CD4-positive, alpha-beta T cell treated with Interleukin-15 for 1 hour (primary cell): ENCODE results near the gene KLF6.

ENCODE experiments used
- DNase-seq: peaks from one replicate; pipeline ENCODE4 v3.0.0-alpha.2; 2020

The KLF6 gene

DNA sequence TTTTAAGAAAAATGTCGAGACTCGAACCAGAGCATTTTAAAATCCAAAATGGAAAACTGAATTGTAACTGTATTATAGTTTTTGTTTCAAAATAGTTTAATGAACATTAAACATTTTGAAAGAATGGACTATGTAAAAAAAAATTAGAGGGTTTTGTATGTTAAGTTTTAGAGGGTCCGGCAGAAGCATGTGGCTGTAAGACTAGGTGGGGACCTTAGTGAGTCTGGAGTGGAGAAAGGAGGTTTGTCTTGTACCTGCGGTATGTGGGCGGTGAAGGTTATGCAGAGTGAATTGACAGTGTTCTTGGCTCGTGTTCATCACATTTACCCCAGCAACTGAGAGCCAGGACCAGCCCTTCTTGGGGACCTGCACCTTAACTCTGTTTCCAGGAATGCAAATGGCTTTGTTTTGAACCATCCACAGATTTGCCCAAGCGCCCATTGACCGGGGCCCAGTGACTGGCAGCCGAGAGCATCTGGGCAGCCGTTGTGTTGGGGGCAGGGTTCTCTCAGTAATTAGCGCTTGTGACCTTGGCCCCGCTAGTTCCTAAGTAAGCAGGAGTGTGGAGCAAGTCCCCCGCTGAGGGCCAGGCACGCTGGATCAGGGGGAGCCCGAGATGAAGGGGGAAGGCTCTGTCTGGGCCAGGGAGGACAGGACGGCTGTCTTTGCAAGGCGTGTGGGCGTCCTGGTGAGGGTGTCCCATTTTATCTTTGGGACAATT lies 1.4 kb upstream of the KLF6 start:
- DNase-seq = peak; percentile 59

DNA sequence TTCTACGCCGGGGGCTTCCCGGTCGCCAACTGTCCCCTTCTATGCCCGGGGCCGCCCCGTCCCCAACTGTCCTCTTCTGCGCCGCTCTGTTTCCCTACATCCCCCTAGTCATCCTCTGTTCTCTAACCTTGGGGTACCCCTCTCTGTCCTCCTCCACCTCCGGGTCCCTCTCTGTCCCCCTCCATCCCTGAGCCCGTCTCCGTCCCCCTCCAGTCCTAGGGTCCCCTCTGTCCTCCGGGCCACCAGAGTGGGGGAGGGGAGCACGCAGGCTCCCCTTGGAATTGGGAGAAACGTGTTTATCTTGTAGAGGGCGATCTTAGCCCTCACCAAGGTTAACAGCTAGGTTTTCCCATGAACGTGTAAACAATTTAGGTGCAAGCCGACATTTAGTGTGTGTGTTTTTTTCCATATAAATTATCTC lies 852 bp upstream of the KLF6 start:
- DNase-seq = peak; percentile 55

DNA sequence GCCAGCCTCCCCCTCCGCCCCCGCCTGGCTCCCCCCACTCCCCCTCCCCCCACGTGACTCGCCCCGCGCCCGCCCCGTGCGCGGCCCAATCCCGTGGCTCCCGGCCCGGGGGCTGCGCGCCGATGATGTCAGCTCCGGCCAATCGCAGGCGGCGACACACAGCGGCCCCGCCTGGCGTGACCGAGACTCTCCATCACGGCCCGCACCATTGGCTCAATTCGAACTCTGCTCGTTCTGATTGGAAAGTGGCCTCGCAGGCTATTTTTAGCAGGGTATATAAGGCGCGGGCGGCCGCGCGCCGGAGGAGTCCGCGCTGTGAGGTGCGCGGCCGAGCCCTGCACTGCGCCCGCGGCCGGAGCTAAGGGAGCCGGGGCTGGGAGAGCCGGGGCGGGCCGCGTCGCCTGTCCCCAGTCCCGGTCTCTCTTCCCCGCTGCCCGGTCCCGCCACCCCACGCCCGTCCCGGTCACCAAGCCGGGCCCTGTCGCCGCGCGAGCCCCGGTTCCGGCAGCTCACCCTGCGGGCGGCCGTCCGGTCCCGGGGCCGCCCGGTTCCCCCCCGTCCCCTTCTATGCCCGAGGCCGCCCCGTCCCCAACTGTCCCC lies 342 bp upstream of the KLF6 start:
- peak; percentile 99 for DNase-seq

DNA sequence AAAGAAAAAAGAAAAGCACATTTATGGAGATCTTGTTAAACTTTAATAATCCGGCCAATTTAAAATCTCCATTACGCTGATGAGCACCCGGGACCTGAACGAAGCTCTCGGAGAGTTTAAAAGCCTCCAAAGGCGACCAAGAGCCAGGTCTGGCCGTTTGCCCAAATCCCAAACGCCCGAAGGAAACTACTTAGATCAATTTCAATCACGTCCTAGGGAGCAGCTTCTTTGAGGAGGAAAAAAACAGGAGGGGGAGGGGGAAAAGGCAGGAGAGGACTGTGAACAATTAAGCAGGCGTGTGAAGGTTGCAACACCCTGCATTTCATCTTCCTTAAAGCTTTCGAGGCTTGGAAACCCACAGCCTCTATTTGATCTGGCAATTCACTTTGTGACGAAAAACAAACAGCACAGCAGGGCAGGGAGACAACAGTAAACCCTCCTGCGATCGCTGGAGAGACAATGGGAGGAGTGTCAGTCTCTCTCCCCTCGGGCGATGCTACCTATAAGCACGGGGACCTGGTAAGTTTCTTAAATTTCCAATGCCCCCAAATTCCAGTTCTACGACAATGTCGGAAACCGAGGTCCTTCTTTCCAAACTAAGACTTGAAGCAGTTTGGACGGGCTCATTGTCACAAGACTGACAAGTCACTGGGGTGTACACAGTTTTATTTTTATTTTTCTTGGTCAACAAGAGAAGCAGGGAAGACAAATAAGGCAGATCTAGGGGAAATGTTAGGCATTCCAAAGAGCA lies 1.2 kb downstream of the KLF6 start:
- DNase-seq = peak; percentile 69

DNA sequence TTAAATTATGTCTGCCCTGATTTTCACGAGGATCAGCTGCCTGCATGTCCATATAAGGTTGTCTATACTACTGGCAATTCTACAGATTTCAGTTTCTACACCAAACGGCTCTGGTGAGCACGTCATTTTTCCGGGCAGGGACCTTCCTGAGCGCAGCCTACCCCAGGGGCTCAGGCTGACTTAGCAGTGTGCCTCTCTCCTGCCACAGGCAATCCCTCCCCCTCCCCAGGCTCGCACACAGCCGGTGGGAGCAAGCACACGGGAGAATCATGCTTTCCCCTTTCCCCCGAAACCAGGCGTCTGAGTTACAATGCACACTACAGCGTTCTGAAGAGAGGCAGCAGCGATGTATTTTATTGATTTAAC lies 1.7 kb downstream of the KLF6 start:
- DNase-seq = peak; percentile 84

DNA sequence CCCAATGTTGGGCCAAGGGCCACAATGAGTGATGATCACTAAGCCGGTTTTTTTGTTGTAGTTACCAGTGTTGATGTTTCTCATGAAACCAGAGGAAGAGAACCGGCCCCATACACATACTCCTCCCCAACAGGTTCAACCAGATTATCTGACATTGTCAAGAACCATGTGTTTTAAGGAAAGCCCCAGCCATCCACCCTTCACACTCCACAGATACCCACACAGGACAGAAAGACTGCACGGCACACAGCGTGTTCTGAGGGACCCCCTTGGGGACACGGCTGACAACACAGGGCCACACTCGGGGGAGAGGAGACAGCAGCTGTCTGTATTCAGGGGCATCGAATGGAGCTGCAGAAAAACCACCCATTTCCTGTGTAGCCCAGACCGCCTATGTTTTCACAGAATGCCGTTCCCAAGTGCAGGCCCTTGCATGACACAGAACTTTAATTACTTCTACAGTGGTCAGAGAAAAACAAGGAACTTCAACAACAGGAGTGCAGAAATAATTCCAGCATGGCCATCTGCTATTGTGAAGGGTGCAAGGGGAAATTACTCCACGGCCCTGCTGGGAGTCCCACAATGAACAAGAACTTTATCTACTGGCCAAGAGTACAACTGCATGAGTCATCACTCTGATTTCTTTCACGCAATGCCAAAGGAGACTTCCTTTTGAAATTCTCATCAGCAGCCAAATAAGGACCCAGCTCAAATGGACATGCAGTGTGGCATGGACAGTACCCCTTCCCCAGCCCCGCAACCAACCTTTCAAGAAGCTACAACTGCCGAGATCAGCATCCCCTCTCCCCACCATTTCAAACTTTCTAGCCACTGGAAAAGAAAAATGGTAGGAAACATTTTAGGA lies 2.3 kb downstream of the KLF6 start:
- DNase-seq = peak; percentile 86

DNA sequence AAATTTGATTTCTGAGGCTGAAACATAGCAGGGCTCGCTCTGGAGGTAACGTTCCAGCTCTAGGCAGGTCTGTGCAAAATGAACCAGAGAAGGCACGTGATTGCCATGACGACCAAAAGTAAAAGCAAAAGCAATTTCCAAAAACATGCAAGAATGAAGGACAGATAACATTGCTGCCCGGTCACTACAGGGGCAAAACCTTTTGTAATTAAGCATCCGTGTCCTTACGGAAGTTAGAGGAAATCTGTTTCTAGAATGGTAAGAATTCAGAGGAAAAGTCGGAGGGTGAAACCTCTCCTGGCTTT lies 2.9 kb downstream of the KLF6 start:
- DNase-seq = peak; percentile 60

DNA sequence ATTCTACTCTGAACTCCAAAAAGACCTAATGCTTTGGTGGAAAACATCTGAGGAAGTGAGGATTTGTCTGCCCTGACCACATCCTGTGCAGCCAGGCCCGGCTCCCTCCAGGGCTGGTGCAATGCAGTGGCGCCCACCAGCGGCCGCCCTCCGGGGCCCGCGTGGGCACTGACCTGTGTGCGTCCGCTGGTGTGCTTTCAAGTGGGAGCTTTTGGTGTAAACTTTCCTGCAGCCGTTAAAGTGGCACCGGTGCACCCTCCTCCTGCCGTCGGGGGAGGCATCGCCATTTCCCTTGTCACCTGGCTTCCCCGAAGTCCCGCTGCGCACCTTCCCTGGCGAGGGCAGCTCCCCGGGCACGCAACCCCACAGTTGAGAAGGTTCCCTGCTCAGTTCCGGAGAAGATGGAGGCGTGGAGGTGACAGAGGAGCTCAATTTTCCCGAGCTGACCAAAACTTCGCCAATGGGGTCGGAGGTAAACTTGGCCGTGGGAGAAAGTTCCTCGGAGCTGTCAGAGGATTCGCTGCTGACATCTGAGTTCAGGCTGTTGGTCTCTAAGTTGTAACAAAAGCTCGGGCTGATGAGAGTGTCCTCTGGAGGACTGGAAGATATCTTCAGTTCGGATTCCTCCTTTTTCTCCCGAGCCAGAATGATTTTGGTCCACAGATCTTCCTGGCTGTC lies 3.4 kb downstream of the KLF6 start:
- peak; percentile 69 for DNase-seq

DNA sequence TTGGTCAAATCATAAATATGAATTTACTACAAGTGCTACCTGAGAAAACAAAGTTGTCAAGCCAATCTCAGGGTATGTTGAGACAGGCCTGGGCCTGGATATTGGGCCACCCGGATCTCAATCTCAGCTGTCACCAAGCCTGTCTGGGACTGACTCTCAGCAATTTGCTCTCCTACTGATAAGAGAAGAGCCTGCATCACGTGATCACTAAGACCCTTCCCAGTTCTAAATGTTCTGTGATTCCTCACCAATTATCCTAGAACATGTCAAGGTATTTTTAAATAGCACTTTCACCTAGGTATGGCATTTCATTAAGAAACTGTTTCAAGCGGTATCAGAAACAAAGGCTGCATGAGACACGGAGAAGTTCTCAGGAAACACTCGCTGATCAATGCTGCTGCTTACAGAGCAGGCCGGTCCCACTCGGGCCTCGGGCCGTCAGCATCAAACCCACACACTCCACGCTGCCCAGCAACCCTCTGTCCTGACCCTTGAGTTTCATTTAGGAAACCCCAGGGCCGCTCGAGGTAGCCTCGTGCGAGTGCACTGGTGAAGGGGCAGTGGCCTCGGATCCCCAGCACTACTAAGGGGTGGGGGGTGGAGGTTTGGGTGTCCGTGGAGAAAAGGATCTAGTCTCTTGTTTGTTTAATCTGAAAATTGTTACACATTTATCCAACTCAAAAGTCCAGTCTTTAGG lies 4.1 kb downstream of the KLF6 start:
- no peak for DNase-seq

DNA sequence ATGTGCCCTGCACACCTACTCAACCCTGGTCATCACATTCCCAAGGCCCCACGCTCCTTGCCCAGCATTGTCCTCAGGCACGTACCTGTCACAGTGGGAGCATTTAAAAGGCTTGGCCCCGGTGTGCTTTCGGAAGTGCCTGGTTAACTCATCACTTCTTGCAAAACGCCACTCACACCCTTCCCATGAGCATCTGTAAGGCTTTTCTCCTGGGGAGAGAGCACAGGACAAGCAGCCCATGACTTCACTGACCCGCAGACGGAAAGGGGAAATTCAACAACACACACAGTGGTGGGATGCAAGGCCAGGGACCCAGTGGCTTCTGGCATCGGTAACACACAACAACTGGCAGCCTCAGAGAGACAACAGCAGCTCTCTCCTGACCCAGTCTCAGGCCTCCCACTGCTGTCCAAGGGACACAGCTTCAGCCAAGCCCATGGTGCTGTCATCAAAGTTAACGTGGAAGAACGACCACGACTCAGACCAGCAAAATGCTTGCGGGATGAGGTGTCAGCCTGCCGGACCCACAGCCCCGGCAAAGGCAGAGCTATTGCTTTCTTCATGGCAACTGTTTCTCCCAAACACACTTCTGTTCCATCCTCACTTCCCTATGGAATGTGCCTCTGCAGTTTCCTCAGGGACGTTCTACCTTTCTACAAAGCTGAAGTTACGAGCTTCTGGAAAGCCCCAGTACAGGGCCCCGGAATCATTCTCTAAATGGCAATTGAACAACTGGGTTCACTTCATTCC lies 4.8 kb downstream of the KLF6 start:
- peak; percentile 29 for DNase-seq

DNA sequence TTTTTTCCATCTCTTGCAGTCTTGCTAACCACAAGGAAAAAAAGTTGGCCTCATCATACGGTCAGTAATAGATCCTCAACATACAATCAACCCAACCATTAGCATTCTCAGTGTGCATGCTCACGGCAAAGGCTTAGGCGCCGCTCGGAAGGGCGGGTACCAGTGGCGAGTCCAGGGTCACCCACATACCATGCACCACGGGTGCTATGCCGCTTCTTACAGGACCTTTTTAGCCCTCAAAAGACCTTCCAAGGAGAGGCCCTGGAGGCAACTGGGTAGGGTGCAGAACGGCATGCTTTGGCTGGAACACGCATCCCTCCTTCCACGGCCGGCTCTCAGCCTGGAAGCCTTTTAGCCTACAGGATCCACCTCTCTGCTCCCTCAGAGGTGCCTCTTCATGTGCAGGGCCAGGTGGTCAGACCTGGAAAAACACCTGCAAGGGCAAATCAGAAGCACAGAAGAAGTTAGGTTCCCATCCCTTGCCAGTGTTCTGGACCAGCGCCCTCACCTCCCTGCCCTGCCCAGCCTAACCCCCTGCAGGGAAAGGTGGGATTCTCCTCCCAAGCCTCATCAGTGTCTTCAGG lies 5.8 kb downstream of the KLF6 start:
- DNase-seq = peak; percentile 31

DNA sequence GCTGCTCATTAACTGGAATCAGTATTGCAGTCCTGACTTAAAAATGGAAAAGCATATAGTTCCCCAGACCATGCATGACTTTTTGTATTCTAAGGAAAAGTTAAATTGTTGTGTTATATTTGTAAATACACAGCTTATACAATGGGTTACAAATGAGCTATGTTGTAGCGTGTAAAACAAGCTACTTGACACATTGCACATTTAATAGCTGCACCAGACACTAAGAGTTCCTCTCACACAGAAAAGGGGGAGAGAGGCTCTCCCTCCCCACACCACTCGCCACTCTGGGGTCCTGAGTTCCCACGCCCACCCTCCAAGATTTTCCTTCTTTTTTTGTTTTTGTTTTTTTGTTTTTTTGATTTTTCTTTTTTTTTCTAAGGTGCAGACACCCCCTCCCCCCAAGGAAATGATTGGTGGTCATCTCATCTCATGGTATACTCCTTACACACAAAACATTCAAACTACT lies 6.3 kb downstream of the KLF6 start:
- no peak for DNase-seq

DNA sequence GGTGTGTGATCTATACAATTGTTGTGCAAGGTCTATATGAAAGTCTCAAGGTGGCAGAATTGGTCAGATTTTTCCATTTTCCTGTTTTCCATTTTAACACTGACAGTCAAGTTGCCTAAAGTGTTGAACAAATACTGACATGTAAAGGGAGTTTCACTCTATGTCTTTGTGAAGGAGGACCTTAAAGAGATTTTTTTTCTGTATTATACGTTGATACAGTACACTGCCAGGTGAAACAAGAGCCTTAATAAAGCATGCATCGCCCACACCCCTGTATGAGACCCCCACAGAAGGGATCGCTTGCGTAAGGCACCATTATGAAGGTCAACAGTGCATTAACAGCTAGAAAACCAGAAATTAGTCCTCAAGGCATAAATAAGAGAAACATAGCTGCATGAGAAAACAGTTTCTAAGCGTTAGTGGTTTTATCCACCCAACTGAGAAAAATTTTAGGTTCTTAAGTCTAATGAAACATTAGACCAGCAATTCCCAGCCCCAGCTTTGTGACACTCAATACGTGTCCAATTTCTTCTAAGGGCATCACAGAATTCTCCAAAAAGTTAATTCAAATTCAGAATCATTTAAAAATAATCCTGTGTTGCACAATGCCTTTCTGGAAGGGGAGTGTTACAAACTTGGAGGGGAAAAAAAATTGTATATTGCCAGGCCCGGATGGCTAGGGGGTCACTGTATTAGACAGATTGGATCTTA lies 6.9 kb downstream of the KLF6 start:
- no peak for DNase-seq

DNA sequence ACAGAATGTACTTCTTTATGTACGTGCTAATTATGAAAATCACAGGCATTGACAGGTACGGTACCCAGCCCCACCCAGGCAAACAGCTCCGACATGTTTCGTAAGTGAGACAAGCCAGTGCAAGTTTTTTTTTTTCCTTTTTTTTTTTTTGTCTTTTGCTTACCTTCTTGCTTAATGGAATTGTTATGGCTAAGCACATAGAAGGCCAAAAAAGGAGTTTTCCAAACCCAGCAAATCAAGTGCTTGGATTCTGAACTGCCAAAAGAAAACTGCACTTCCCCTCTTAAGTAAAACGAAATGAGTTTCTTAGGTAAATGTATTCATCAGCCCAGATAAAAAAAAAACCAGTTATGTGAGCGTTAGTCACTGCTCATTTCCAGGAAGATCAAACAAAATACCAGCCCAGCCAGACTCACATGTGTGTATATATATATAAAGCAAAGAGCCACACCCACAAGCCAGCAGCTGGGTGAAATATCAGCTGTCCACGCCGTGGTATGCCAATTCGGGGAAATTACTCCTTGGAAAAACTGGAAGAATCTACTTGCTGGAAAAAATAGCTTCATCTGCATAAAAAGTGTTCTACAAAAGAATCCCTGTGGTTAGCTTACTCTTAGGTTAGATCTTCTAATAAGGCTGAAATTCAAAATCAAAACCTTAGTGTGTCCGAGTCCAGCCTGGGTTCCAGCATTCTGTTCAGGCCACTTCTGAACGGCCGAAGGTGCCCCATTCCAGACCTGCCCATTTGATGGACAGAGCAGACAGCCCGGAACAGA lies 8.0 kb downstream of the KLF6 start:
- DNase-seq = peak; percentile 70

DNA sequence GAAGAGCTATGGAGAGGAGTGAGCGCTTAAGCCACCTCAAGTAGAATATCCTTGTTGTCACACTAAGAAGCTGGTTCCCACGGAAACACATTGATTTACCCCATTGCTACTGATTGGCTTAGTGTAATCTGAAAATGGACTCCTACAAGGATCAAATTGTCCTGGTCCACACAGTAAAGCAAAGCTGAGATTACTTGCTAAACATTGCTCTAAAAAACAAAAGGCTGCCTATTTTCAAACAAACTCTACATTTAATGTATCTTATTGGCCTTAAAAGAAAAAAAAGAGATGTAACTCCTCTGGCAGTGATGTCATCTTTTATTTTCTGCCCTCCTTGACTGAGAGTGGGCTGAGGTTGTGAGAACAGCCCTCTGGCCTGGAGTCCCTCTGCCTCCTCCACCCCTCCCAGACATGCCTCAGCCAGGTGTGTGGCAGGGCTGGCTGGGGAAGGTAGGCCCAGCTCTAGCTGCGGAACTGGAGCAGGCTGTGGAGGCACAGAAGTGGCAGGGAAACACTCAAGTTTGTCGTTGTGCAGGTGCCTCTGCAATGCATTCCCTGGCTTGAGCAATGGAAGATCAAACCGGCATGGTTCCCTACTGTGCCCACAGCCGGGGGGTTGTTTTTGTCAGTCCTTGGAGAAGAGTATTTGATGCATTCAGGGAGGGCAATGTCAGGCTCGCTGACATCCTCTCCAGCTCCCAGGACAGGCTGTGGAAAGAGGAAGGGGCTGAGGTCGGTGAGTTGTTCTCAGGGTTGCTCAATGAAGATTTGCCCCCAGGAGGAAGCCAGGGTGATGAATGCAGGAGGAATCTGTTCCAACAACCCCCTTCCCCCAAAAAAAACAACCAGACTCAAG lies 9.1 kb downstream of the KLF6 start:
- DNase-seq = peak; percentile 65

DNA sequence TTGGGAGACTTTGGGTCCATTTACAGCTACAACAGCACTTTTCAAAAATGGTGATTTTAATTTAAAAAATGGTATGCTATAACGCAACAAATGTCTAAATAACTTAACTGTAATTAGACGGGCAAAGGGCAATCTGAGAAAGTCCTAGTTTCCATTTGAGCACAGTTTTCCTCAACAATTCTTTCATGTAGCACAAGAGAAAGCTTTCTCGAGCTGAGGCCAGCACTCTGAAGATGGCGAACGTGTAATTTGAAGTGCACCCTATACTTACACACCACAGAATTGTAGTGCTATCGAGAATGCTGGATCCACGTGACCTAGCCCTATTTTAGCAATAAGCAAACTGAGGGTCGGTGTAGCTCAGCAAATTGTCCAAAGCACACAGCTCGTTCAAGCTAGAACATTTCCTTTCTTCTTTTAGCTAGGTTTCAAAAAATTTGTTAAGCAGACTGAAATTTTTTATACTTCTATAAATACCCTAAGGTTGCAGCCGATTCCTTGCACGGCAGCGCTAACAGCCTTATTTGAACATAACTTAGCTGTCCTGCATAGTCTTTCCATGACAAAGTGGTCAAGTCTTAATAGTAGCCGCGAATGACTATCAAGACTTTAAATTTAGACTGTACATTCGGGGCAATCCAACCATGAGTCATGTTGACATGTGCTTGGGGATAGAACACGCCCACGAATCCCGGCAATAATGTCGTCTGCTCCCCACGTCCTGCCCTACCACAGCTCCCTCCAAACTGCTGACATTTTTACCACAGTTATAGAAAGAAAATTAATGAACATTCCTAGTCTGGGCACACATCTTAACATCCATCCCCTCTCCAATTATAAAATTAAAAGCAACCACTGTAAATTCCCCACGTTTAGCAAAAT lies 10.0 kb downstream of the KLF6 start:
- peak; percentile 60 for DNase-seq
